HG02973 (cell line): Measurements from ENCODE around the gene CBL.

ENCODE experiments used
- ATAC-seq: cut with Tn5 transposase; IDR thresholded peaks from one replicate; pipeline ENCODE4 v1.9.1; 2021; ENCODE audit warnings: moderate library complexity; ENCODE audit not compliant: unreplicated experiment

CBL gene

GRCh38 chr11:119343726-119344125 lies 137.6 kb downstream of the CBL start:
- no peak for ATAC-seq

- no peak for ATAC-seq
Observed at GRCh38 chr11:119344291-119345010, 138.3 kb downstream of the CBL start.

GRCh38 chr11:119345685-119346084 lies 139.5 kb downstream of the CBL start:
- no peak for ATAC-seq

- no peak for ATAC-seq
Observed at GRCh38 chr11:119346605-119347004, 140.5 kb downstream of the CBL start, which contains the start of gene MFRP. Gene MFRP, minus strand, starts transcription at chr11:119346705. Its CDS starts 192 bp downstream, at chr11:119346513.

GRCh38 chr11:119347242-119347641 lies 141.1 kb downstream of the CBL start:
- no peak for ATAC-seq

- no peak for ATAC-seq
Observed at GRCh38 chr11:119347940-119348605, 141.9 kb downstream of the CBL start.

- no peak for ATAC-seq
Observed at GRCh38 chr11:119350302-119350701, 144.2 kb downstream of the CBL start.

GRCh38 chr11:119351232-119351631 lies 145.1 kb downstream of the CBL start:
- ATAC-seq, result no peak

GRCh38 chr11:119352857-119353260 lies 146.7 kb downstream of the CBL start:
- no peak for ATAC-seq

- no peak for ATAC-seq
Observed at GRCh38 chr11:119355091-119355843, 149.1 kb downstream of the CBL start.

GRCh38 chr11:119356349-119357031 lies 150.4 kb downstream of the CBL start:
- peak; percentile 68 for ATAC-seq

GRCh38 chr11:119357074-119357473 lies 150.9 kb downstream of the CBL start:
- ATAC-seq, result no peak
